ENCODE measurements around the gene ABLIM1. TPM values are rescaled to one million over a fixed set of nuclear protein-coding genes. Genes with fewer than 3 reads are reported as not detected.

ABLIM1 gene
- total RNA-seq, 2 donors from 2014 or later: 141 to 184 TPM

- Mint-ChIP-seq H3K27me3 (no peaks in the 10 kb centered on the region), H3K36me3 (ENCODE audit: low read depth) (no peaks in the 10 kb centered on the region), H3K4me3 (no peak overlapping the region), H3K27ac (no peak overlapping the region), H3K4me1 (peaks cover 39% of the 10 kb centered on the region)
- DNase-seq (no peak), ATAC-seq (no peak)
- H3K9me3 ChIP-seq (ENCODE audit: control insufficient read depth, low read length, poor library complexity, severe bottlenecking): no peaks in the 10 kb centered on the region
Observed at GRCh38 chr10:114547056-114547455, 111.0 kb downstream of the ABLIM1 start.

- DNase-seq (no peak), ATAC-seq (no peak)
- H3K27me3 Mint-ChIP-seq: no peaks in the 10 kb centered on the region
- H3K4me1 Mint-ChIP-seq: peaks cover 48% of the 10 kb centered on the region
- no peak overlapping the region for H3K4me3 Mint-ChIP-seq
- H3K9me3 ChIP-seq (ENCODE audit: control insufficient read depth, low read length, poor library complexity, severe bottlenecking): no peaks in the 10 kb centered on the region
- H3K36me3 Mint-ChIP-seq (ENCODE audit: low read depth): no peaks in the 10 kb centered on the region
- no peak overlapping the region for H3K27ac Mint-ChIP-seq
Observed at GRCh38 chr10:114545819-114546218, 112.3 kb downstream of the ABLIM1 start.

GRCh38 chr10:114545071-114545470, 113.0 kb downstream of the ABLIM1 start:
- H3K27ac Mint-ChIP-seq: peak overlapping the region; percentile 98
- H3K4me3 Mint-ChIP-seq: peak overlapping the region; percentile 84
- no peaks in the 10 kb centered on the region for H3K27me3 Mint-ChIP-seq
- H3K36me3 Mint-ChIP-seq (ENCODE audit: low read depth): no peaks in the 10 kb centered on the region
- no peak for DNase-seq
- peaks cover 48% of the 10 kb centered on the region for H3K4me1 Mint-ChIP-seq
- ATAC-seq: no peak
- no peaks in the 10 kb centered on the region for H3K9me3 ChIP-seq (ENCODE audit: control insufficient read depth, low read length, poor library complexity, severe bottlenecking)

- Mint-ChIP-seq H3K4me3 (peak overlapping the region; percentile 84), H3K4me1 (peaks cover 56% of the 10 kb centered on the region), H3K27me3 (no peaks in the 10 kb centered on the region), H3K27ac (peak overlapping the region; percentile 98), H3K36me3 (ENCODE audit: low read depth) (no peaks in the 10 kb centered on the region)
- peak; percentile 31 to 52 (median 47) for DNase-seq
- peak; percentile 51 for ATAC-seq
- H3K9me3 ChIP-seq (ENCODE audit: control insufficient read depth, low read length, poor library complexity, severe bottlenecking): no peaks in the 10 kb centered on the region
Observed at GRCh38 chr10:114544045-114544659, 113.9 kb downstream of the ABLIM1 start.

GRCh38 chr10:114543456-114543855, 114.6 kb downstream of the ABLIM1 start:
- ATAC-seq: no peak
- no peaks in the 10 kb centered on the region for H3K9me3 ChIP-seq (ENCODE audit: control insufficient read depth, low read length, poor library complexity, severe bottlenecking)
- peaks cover 60% of the 10 kb centered on the region for H3K4me1 Mint-ChIP-seq
- peak overlapping the region; percentile 84 for H3K4me3 Mint-ChIP-seq
- H3K27ac Mint-ChIP-seq: peak overlapping the region; percentile 98
- H3K36me3 Mint-ChIP-seq (ENCODE audit: low read depth): no peaks in the 10 kb centered on the region
- no peak for DNase-seq
- no peaks in the 10 kb centered on the region for H3K27me3 Mint-ChIP-seq

- Mint-ChIP-seq H3K4me1 (peaks cover 63% of the 10 kb centered on the region), H3K27me3 (no peaks in the 10 kb centered on the region), H3K4me3 (peak overlapping the region; percentile 81), H3K27ac (peak overlapping the region; percentile 98), H3K36me3 (ENCODE audit: low read depth) (no peaks in the 10 kb centered on the region)
- no peaks in the 10 kb centered on the region for H3K9me3 ChIP-seq (ENCODE audit: control insufficient read depth, low read length, poor library complexity, severe bottlenecking)
- DNase-seq (no peak), ATAC-seq (no peak)
Observed at GRCh38 chr10:114542373-114542772, 115.7 kb downstream of the ABLIM1 start.

- Mint-ChIP-seq H3K27ac (peak overlapping the region; percentile 98), H3K36me3 (ENCODE audit: low read depth) (no peaks in the 10 kb centered on the region), H3K4me1 (peaks cover 63% of the 10 kb centered on the region), H3K4me3 (peak overlapping the region; percentile 81), H3K27me3 (no peaks in the 10 kb centered on the region)
- DNase-seq (no peak), ATAC-seq (no peak)
- no peaks in the 10 kb centered on the region for H3K9me3 ChIP-seq (ENCODE audit: control insufficient read depth, low read length, poor library complexity, severe bottlenecking)
Observed at GRCh38 chr10:114541797-114542160, 116.3 kb downstream of the ABLIM1 start.

GRCh38 chr10:114541081-114541796, 116.8 kb downstream of the ABLIM1 start:
- DNase-seq: peak; percentile 23 to 63 (median 51)
- H3K9me3 ChIP-seq (ENCODE audit: control insufficient read depth, low read length, poor library complexity, severe bottlenecking): no peaks in the 10 kb centered on the region
- Mint-ChIP-seq H3K4me3 (peak overlapping the region; percentile 81), H3K27me3 (no peaks in the 10 kb centered on the region), H3K27ac (peak overlapping the region; percentile 98), H3K36me3 (ENCODE audit: low read depth) (no peaks in the 10 kb centered on the region), H3K4me1 (peaks cover 65% of the 10 kb centered on the region)
- ATAC-seq: peak; percentile 84

- H3K4me1 Mint-ChIP-seq: peaks cover 64% of the 10 kb centered on the region
- H3K27ac Mint-ChIP-seq: peak overlapping the region; percentile 98
- DNase-seq: no peak
Observed at GRCh38 chr10:114540236-114540635, 117.8 kb downstream of the ABLIM1 start.

GRCh38 chr10:114539623-114540022, 118.5 kb downstream of the ABLIM1 start:
- no peaks in the 10 kb centered on the region for H3K9me3 ChIP-seq (ENCODE audit: control insufficient read depth, low read length, poor library complexity, severe bottlenecking)
- peaks cover 58% of the 10 kb centered on the region for H3K4me1 Mint-ChIP-seq
- peak overlapping the region; percentile 43 for H3K4me3 Mint-ChIP-seq
- no peak for DNase-seq
- H3K27me3 Mint-ChIP-seq: no peaks in the 10 kb centered on the region
- peak overlapping the region; percentile 98 for H3K27ac Mint-ChIP-seq
- no peaks in the 10 kb centered on the region for H3K36me3 Mint-ChIP-seq (ENCODE audit: low read depth)
- no peak for ATAC-seq

More at GRCh38 chr10:114540236-114540635, 117.8 kb downstream of the ABLIM1 start:
- no peaks in the 10 kb centered on the region for H3K27me3 Mint-ChIP-seq
- H3K4me3 Mint-ChIP-seq: no peak overlapping the region
- H3K36me3 Mint-ChIP-seq (ENCODE audit: low read depth): no peaks in the 10 kb centered on the region
- ATAC-seq: no peak
- H3K9me3 ChIP-seq (ENCODE audit: control insufficient read depth, low read length, poor library complexity, severe bottlenecking): no peaks in the 10 kb centered on the region

GRCh38 chr10:114538181-114538906, 119.7 kb downstream of the ABLIM1 start:
- no peaks in the 10 kb centered on the region for H3K27me3 Mint-ChIP-seq
- H3K36me3 Mint-ChIP-seq (ENCODE audit: low read depth): no peaks in the 10 kb centered on the region
- peak overlapping the region; percentile 98 for H3K27ac Mint-ChIP-seq
- peaks cover 45% of the 10 kb centered on the region for H3K4me1 Mint-ChIP-seq
- no peaks in the 10 kb centered on the region for H3K9me3 ChIP-seq (ENCODE audit: control insufficient read depth, low read length, poor library complexity, severe bottlenecking)
- H3K4me3 Mint-ChIP-seq: peak overlapping the region; percentile 84
- ATAC-seq (peak; percentile 36), DNase-seq (peak; percentile 16 to 41 (median 36))

- peak overlapping the region; percentile 84 for H3K4me3 Mint-ChIP-seq
- peak overlapping the region; percentile 98 for H3K27ac Mint-ChIP-seq
- H3K9me3 ChIP-seq (ENCODE audit: control insufficient read depth, low read length, poor library complexity, severe bottlenecking): no peaks in the 10 kb centered on the region
- no peaks in the 10 kb centered on the region for H3K27me3 Mint-ChIP-seq
- no peaks in the 10 kb centered on the region for H3K36me3 Mint-ChIP-seq (ENCODE audit: low read depth)
- ATAC-seq (no peak), DNase-seq (no peak)
- peaks cover 44% of the 10 kb centered on the region for H3K4me1 Mint-ChIP-seq
Observed at GRCh38 chr10:114537736-114538135, 120.3 kb downstream of the ABLIM1 start.

GRCh38 chr10:114534571-114534981, 123.5 kb downstream of the ABLIM1 start:
- no peaks in the 10 kb centered on the region for H3K27me3 Mint-ChIP-seq
- no peak overlapping the region for H3K27ac Mint-ChIP-seq
- ATAC-seq (no peak), DNase-seq (no peak)
- H3K36me3 Mint-ChIP-seq (ENCODE audit: low read depth): no peaks in the 10 kb centered on the region
- peaks cover 25% of the 10 kb centered on the region for H3K4me1 Mint-ChIP-seq
- H3K4me3 Mint-ChIP-seq: no peak overlapping the region
- H3K9me3 ChIP-seq (ENCODE audit: control insufficient read depth, low read length, poor library complexity, severe bottlenecking): no peaks in the 10 kb centered on the region
